WTC11 (cell line): ENCODE results near the gene HPSE. TPM values are rescaled to one million over a fixed set of nuclear protein-coding genes. Genes with fewer than 3 reads are reported as not detected.

Source experiments
- ATAC-seq: fragments of 200-7000 bp; cut with Tn5 transposase; 2 replicates; pipeline ENCODE4 v1.10.0; 2021; ENCODE audit warnings: mild to moderate bottlenecking, moderate library complexity
- CTCF ChIA-PET: fragments of 300-600 bp; sonication (Branson Sonifier 250); formaldehyde crosslinking; loops from one replicate; lab custom pipeline; 2021; ENCODE audit warnings: antibody characterized with exemption; lab: Charles Lee
- POLR2A ChIA-PET: fragments of 350-600 bp; sonication (Branson Sonifier 250); formaldehyde crosslinking; loops from one replicate; lab custom pipeline; 2021; ENCODE audit warnings: antibody characterized with exemption; lab: Charles Lee
- DNase-seq: peaks from one replicate; pipeline ENCODE4 v3.0.0; 2021; ENCODE audit warnings: low spot score
- H3K27ac Mint-ChIP-seq: 2 replicates; pipeline ENCODE4 v1.8.0; 2021; ENCODE audit warnings: mixed read lengths
- H3K27me3 Mint-ChIP-seq: 2 replicates; pipeline ENCODE4 v1.8.0; 2021; ENCODE audit warnings: low read depth, mild to moderate bottlenecking, moderate library complexity, mixed read lengths
- H3K36me3 Mint-ChIP-seq: 2 replicates; pipeline ENCODE4 v1.8.0; 2021; ENCODE audit warnings: mixed read lengths
- H3K4me1 Mint-ChIP-seq: 2 replicates; pipeline ENCODE4 v1.8.0; 2022; ENCODE audit warnings: mixed read lengths
- H3K4me3 Mint-ChIP-seq: 2 replicates; pipeline ENCODE4 v1.8.0; 2021; ENCODE audit warnings: mild to moderate bottlenecking, moderate library complexity, mixed read lengths
- H3K9me3 Mint-ChIP-seq: 2 replicates; pipeline ENCODE4 v1.8.0; 2021; ENCODE audit warnings: mixed read lengths
- AFF4 ChIP-seq: sonication (generic); formaldehyde crosslinking; IDR thresholded peaks from 2 replicates; pipeline ENCODE4 v1.8.1; 2023; ENCODE audit warnings: mild to moderate bottlenecking, missing genetic modification reagents, borderline replicate concordance
- AR ChIP-seq: fragments of 250-450 bp; sonication (Bioruptor Pico); IDR thresholded peaks from 2 replicates; pipeline ENCODE4 v1.9.0; 2021; ENCODE audit warnings: mild to moderate bottlenecking
- ATF2 ChIP-seq: sonication (generic); formaldehyde crosslinking; IDR thresholded peaks from 2 replicates; pipeline ENCODE4 v1.8.1; 2022; ENCODE audit warnings: low read depth, missing genetic modification reagents, borderline replicate concordance
- FOXP1 ChIP-seq: sonication (generic); formaldehyde crosslinking; IDR thresholded peaks from 2 replicates; pipeline ENCODE4 v1.8.0; 2022; ENCODE audit warnings: missing genetic modification reagents, mild to moderate bottlenecking, moderate library complexity, borderline replicate concordance
- IRF1 ChIP-seq: sonication (generic); formaldehyde crosslinking; IDR thresholded peaks from 2 replicates; pipeline ENCODE4 v1.8.0; 2023; ENCODE audit warnings: missing genetic modification reagents
- IRF2 ChIP-seq: sonication (generic); formaldehyde crosslinking; IDR thresholded peaks from 2 replicates; pipeline ENCODE4 v1.8.0; 2022; ENCODE audit warnings: low read depth, missing genetic modification reagents, borderline replicate concordance
- NR2C2 ChIP-seq: sonication (generic); formaldehyde crosslinking; IDR thresholded peaks from 2 replicates; pipeline ENCODE4 v1.8.0; 2022; ENCODE audit warnings: mild to moderate bottlenecking, missing genetic modification reagents
- PRDM15 ChIP-seq: sonication (generic); formaldehyde crosslinking; IDR thresholded peaks from 2 replicates; pipeline ENCODE4 v1.8.0; 2022; ENCODE audit warnings: missing genetic modification reagents
- PREB ChIP-seq: sonication (generic); formaldehyde crosslinking; IDR thresholded peaks from 2 replicates; pipeline ENCODE4 v1.8.1; 2022; ENCODE audit warnings: mild to moderate bottlenecking, missing genetic modification reagents, moderate library complexity, borderline replicate concordance
- PRRX2 ChIP-seq: fragments of 250-450 bp; sonication (Bioruptor Pico); IDR thresholded peaks from 2 replicates; pipeline ENCODE4 v1.8.0; 2021; ENCODE audit warnings: mild to moderate bottlenecking
- ZBTB43 ChIP-seq: sonication (generic); formaldehyde crosslinking; IDR thresholded peaks from 2 replicates; pipeline ENCODE4 v1.8.1; 2023; ENCODE audit warnings: mild to moderate bottlenecking, missing genetic modification reagents
- ZNF138 ChIP-seq: sonication (generic); formaldehyde crosslinking; conservative IDR thresholded peaks from 2 replicates; pipeline ENCODE4 v1.8.1; 2022; ENCODE audit warnings: mild to moderate bottlenecking, moderate library complexity, missing genetic modification reagents
- ZNF396 ChIP-seq: fragments of 250-450 bp; sonication (Bioruptor Pico); IDR thresholded peaks from 2 replicates; pipeline ENCODE4 v1.8.0; 2021; ENCODE audit warnings: mild to moderate bottlenecking, moderate library complexity, borderline replicate concordance
- total RNA-seq: library from RNA; stranded (reverse); gene quantifications from 3 replicates; pipeline ENCODE4 v1.2.3, GENCODE V29; 2021

The HPSE gene
- total RNA-seq, 1 experiment from 2014 or later: 3.0 TPM

- no peak for TF ChIP-seq ZBTB43 (CRISPR knock-in tag)
- TF ChIP-seq IRF1: no peak
- no peak for TF ChIP-seq NR2C2
- no peak for TF ChIP-seq ATF2 (CRISPR knock-in tag)
- no peak for TF ChIP-seq AFF4 (CRISPR knock-in tag)
These were observed 73.3 kb downstream of the HPSE start (continued) for GRCh38 chr4:83261307-83261706.

GRCh38 chr4:83259586-83259985, 75.1 kb downstream of the HPSE start:
- no peak overlapping the region for H3K4me3 Mint-ChIP-seq
- ChIA-PET CTCF (interaction anchor here (1.1 kb wide), 1 partner anchor 186 kb away, joined by 4 read pairs; no protein-coding TSS in a partner anchor), POLR2A (no interaction called here)
- no peak overlapping the region for H3K27ac Mint-ChIP-seq
- no peaks in the 10 kb centered on the region for H3K9me3 Mint-ChIP-seq
- TF ChIP-seq ZNF138 (CRISPR knock-in tag) (no peak), IRF2 (CRISPR knock-in tag) (no peak), FOXP1 (CRISPR knock-in tag) (no peak), AR (no peak), PRRX2 (CRISPR knock-in tag) (no peak)
- DNase-seq (no peak), ATAC-seq (no peak)
- peaks cover 9% of the 10 kb centered on the region; the same call in 1 of the 2 replicates for H3K36me3 Mint-ChIP-seq
- no peaks in the 10 kb centered on the region for H3K27me3 Mint-ChIP-seq
- H3K4me1 Mint-ChIP-seq: no peaks in the 10 kb centered on the region

GRCh38 chr4:83258461-83258860, 76.2 kb downstream of the HPSE start:
- peaks cover 9% of the 10 kb centered on the region; the same call in 1 of the 2 replicates for H3K36me3 Mint-ChIP-seq
- ATAC-seq (no peak), DNase-seq (no peak)
- H3K4me1 Mint-ChIP-seq: no peaks in the 10 kb centered on the region
- TF ChIP-seq FOXP1 (CRISPR knock-in tag) (no peak), PREB (CRISPR knock-in tag) (no peak), PRDM15 (no peak), NR2C2 (no peak), ZNF396 (CRISPR knock-in tag) (no peak)
- no peaks in the 10 kb centered on the region for H3K9me3 Mint-ChIP-seq
- ChIA-PET POLR2A (no interaction called here), CTCF (interaction anchor here (1.1 kb wide), 1 partner anchor 185 kb away, joined by 4 read pairs; no protein-coding TSS in a partner anchor)
- H3K27me3 Mint-ChIP-seq: no peaks in the 10 kb centered on the region
- no peak overlapping the region for H3K27ac Mint-ChIP-seq
- H3K4me3 Mint-ChIP-seq: no peak overlapping the region
